Endodermal cell (in vitro differentiated cells): ENCODE results near the gene IP6K3. TPM values are rescaled to one million over a fixed set of nuclear protein-coding genes. Genes with fewer than 3 reads are reported as not detected.

Source experiments
- DNase-seq: peaks from one replicate; pipeline ENCODE4 v3.0.0-alpha.2; 2017
- H3K27ac ChIP-seq: 2 replicates; pipeline ENCODE4 v1.5.1; 2013; ENCODE audit warnings: mild to moderate bottlenecking, low read depth, low read length, moderate library complexity
- H3K27me3 ChIP-seq: 2 replicates; pipeline ENCODE4 v1.6.1; 2013; ENCODE audit warnings: mild to moderate bottlenecking, low read length, moderate library complexity; ENCODE audit not compliant: insufficient read depth, control insufficient read depth, poor library complexity, severe bottlenecking
- H3K36me3 ChIP-seq: 2 replicates; pipeline ENCODE4 v1.7.0; 2013; ENCODE audit warnings: mild to moderate bottlenecking, low read length, moderate library complexity; ENCODE audit not compliant: control insufficient read depth, insufficient read depth
- H3K4me1 ChIP-seq: one replicate; pipeline ENCODE4 v1.7.0; 2013; ENCODE audit warnings: low read length; ENCODE audit not compliant: control insufficient read depth, insufficient read depth
- H3K4me3 ChIP-seq: 2 replicates; pipeline ENCODE4 v1.5.1; 2013; ENCODE audit warnings: mild to moderate bottlenecking, low read length, moderate library complexity
- H3K9ac ChIP-seq: 2 replicates; pipeline ENCODE4 v1.6.1; 2013; ENCODE audit warnings: mild to moderate bottlenecking, low read length, moderate library complexity; ENCODE audit not compliant: poor library complexity, severe bottlenecking; ENCODE audit errors: extremely low read depth
- H3K9me3 ChIP-seq: 2 replicates; pipeline ENCODE4 v1.6.1; 2013; ENCODE audit warnings: mild to moderate bottlenecking, low read length, moderate library complexity; ENCODE audit not compliant: control insufficient read depth
- H3K27ac Mint-ChIP-seq: 2 replicates; pipeline ENCODE4 v1.8.0; 2020; ENCODE audit warnings: mixed read lengths
- H3K27me3 Mint-ChIP-seq: 2 replicates; pipeline ENCODE4 v1.8.0; 2021; ENCODE audit warnings: mild to moderate bottlenecking, mixed read lengths; ENCODE audit not compliant: insufficient read depth
- H3K36me3 Mint-ChIP-seq: 2 replicates; pipeline ENCODE4 v1.8.0; 2020; ENCODE audit warnings: low read depth, mixed read lengths
- H3K4me1 Mint-ChIP-seq: 2 replicates; pipeline ENCODE4 v1.8.0; 2020; ENCODE audit warnings: mixed read lengths
- H3K4me3 Mint-ChIP-seq: 2 replicates; pipeline ENCODE4 v1.8.0; 2020; ENCODE audit warnings: mild to moderate bottlenecking, moderate library complexity, mixed read lengths
- H3K9me3 Mint-ChIP-seq: 2 replicates; pipeline ENCODE4 v1.8.0; 2020; ENCODE audit warnings: mild to moderate bottlenecking, mixed read lengths
- WGBS, 2 experiments: methylation state at CpG; one replicate each; pipeline versions ENCODE4 v1.1.5 to v1.1.7; 2013; ENCODE audit warnings: missing lambda C conversion rate in 2 of 2, mixed read lengths in 1 of 2; ENCODE audit not compliant: insufficient coverage in 1 of 2, insufficient read length in 1 of 2; 5-methylcytosine and 5-hydroxymethylcytosine counted together
- total RNA-seq, 2 donors: library from RNA; stranded (reverse); fragmentation: NEBNext Ultra II Directional in 1 of 2; extraction: Animal tissue kit (Norgen Biotek cat#: 25700) in 1 of 2; gene quantifications; 2 replicates in 1 of 2; 3 replicates in 1 of 2; pipeline ENCODE4 v1.2.1, GENCODE V29; 2021
- TF ChIP-seq, protein P1 (sequence below): fragments of 200-600 bp; sonication (generic); conservative IDR thresholded peaks from 2 replicates; pipeline ENCODE4 v1.5.0; 2021; ENCODE audit warnings: antibody characterized with exemption, mild to moderate bottlenecking

Gene IP6K3
- total RNA-seq, 2 donors from 2014 or later: not detected

DNA sequence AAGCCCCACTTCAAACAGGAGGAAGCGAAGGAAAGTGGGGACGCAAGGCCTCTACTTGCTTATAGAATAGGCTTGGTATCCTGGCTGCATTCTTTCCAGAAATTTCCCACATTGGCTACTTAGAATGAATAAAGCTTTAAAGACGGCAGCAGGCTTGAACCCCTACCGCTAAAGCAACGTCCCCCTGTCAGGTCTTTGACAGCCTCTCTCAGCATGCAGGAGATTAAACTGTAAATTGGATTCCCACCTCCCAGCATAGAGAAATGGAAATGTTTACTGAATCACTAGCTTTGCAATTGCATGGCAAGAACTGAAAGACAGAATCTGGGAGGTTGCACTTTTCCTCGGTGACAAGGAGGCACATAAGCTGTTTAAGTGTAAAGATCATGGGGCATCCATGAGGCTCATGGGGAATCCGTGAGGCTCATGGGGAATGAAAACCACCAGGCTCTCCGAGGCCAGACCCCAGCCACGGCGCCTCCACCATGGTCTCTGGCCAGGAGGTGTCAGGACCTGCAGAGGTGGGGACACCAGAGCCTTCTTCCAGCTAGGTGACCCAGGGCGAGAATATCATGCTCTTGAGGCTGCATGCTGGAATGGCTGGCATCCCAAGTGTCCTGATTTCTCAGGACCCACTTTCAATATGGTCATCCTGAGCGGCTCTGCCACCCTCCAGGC is 31.9 kb upstream of the IP6K3 start:
- H3K4me1 Mint-ChIP-seq: peaks cover 52% of the 10 kb centered on the region
- TF ChIP-seq, protein P1, sequence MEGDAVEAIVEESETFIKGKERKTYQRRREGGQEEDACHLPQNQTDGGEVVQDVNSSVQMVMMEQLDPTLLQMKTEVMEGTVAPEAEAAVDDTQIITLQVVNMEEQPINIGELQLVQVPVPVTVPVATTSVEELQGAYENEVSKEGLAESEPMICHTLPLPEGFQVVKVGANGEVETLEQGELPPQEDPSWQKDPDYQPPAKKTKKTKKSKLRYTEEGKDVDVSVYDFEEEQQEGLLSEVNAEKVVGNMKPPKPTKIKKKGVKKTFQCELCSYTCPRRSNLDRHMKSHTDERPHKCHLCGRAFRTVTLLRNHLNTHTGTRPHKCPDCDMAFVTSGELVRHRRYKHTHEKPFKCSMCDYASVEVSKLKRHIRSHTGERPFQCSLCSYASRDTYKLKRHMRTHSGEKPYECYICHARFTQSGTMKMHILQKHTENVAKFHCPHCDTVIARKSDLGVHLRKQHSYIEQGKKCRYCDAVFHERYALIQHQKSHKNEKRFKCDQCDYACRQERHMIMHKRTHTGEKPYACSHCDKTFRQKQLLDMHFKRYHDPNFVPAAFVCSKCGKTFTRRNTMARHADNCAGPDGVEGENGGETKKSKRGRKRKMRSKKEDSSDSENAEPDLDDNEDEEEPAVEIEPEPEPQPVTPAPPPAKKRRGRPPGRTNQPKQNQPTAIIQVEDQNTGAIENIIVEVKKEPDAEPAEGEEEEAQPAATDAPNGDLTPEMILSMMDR: no peak
- H3K27me3 Mint-ChIP-seq: no peaks in the 10 kb centered on the region
- Histone ChIP-seq H3K9me3 (no peaks in the 10 kb centered on the region), H3K27ac (no peak overlapping the region), H3K4me3 (no peak overlapping the region), H3K9ac (no peak overlapping the region), H3K36me3 (peaks cover 85% of the 10 kb centered on the region), H3K27me3 (no peaks in the 10 kb centered on the region), H3K4me1 (peaks cover 34% of the 10 kb centered on the region)
- no peaks in the 10 kb centered on the region for H3K9me3 Mint-ChIP-seq
- peaks cover 75% of the 10 kb centered on the region for H3K36me3 Mint-ChIP-seq
- H3K4me3 Mint-ChIP-seq: no peak overlapping the region
- peak overlapping the region; percentile 28 for H3K27ac Mint-ChIP-seq
- DNase-seq: peak; percentile 76
- 54 to 63% methylated on average over 12 of the region's 12 CpGs for WGBS, 2 experiments

DNA sequence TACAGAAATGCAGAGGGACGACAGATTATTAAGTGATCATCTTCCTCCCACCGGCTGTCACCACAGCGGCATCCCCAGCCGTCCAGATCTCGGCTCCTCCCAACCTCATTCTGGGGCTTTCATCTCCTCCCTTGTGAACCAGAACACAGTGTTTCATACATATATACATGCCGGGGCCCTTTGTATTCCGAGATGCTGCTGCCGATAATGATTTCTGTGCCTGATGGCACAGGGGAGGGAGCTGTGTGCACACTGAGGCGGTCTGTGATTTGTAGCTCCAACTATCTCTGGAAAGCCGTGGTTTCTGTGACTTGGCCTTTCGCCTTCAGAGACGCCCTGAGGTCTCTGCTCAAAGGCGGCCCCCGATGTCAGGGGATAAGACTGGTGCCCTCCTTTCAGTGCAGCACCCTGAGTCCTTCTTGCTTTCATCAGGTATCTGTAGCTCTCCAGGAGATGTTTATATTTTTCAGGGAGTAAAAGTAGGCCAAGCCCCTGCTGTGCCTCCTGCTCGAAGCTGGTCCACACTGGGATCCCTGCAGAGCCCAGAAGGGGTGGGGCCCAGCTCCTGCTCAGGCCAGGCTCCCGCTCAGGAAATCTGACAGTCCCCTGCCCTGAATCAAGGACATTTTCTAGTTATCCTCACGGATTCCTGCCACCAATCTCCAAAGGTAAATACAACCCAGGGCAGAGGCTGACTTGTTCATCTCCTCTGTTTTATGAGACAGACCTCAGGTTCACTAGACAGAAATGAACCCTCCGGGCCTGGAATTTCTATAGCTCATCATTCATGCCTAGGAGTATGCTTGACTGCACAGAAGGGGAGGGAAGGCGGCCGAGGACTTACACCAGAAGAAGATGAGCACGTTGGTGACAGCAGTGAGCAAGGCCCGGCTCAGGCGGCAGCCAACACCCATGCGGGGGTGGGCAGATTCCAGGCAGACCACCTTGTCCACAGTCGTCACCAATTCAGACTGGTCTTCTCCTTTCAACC is 31.0 kb upstream of the IP6K3 start:
- TF ChIP-seq, protein P1: no peak
- WGBS, 2 experiments: 89% methylated on average over 21 to 25 of the region's 25 CpGs
- Mint-ChIP-seq H3K36me3 (peaks cover 73% of the 10 kb centered on the region), H3K4me3 (no peak overlapping the region), H3K9me3 (no peaks in the 10 kb centered on the region), H3K27ac (no peak overlapping the region), H3K27me3 (no peaks in the 10 kb centered on the region), H3K4me1 (peaks cover 56% of the 10 kb centered on the region)
- Histone ChIP-seq H3K9me3 (no peaks in the 10 kb centered on the region), H3K4me3 (no peak overlapping the region), H3K9ac (no peak overlapping the region), H3K27me3 (no peaks in the 10 kb centered on the region), H3K4me1 (peaks cover 34% of the 10 kb centered on the region), H3K36me3 (peaks cover 83% of the 10 kb centered on the region), H3K27ac (peak overlapping the region; percentile 49)
- no peak for DNase-seq

DNA sequence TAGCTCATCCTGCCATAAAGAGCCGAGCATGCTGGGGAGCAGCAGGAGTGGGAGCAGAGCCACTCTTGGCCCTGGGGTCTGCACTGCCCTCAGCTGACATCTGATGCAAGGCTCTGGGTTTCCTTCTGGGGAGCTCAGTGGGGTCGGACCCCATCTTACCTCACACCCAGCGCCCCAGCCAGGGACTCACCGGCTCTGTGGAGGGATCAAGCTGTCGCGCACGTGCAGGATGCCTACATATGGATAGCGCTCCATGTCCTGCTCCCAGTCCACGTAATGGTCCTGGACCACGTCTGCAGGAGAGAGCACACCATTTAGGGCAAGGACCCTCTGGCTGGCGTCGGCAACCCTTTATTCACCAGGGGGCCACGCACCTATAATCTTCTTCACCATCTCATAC is 30.1 kb upstream of the IP6K3 start:
- no peaks in the 10 kb centered on the region for H3K27me3 Mint-ChIP-seq
- no peak for DNase-seq
- H3K4me3 ChIP-seq: no peak overlapping the region
- no peaks in the 10 kb centered on the region for H3K27me3 ChIP-seq
- H3K4me3 Mint-ChIP-seq: no peak overlapping the region
- H3K36me3 ChIP-seq: peaks cover 79% of the 10 kb centered on the region
- 93 to 97% methylated on average over 8 to 13 of the region's 13 CpGs for WGBS, 2 experiments
- H3K4me1 Mint-ChIP-seq: peaks cover 57% of the 10 kb centered on the region
- no peak overlapping the region for H3K9ac ChIP-seq
- H3K36me3 Mint-ChIP-seq: peaks cover 70% of the 10 kb centered on the region
- TF ChIP-seq, protein P1: no peak
- H3K4me1 ChIP-seq: peaks cover 34% of the 10 kb centered on the region
- no peak overlapping the region for H3K27ac Mint-ChIP-seq
- no peak overlapping the region for H3K27ac ChIP-seq
- no peaks in the 10 kb centered on the region for H3K9me3 Mint-ChIP-seq
- H3K9me3 ChIP-seq: no peaks in the 10 kb centered on the region
